GM12878 (cell line): ENCODE results near the gene TMUB2. TPM values are rescaled to one million over a fixed set of nuclear protein-coding genes. Genes with fewer than 3 reads are reported as not detected.
A peak's percentile ranks its signal among the peaks of the same experiment; 100 is the strongest.

Source experiments
- ATAC-seq: fragments of 200-7000 bp; cut with Tn5 transposase; 3 replicates; pipeline ENCODE4 v1.9.1; 2020; ENCODE audit warnings: mild to moderate bottlenecking, moderate library complexity
- BruUV-seq: library from RNA; stranded (reverse); fragments of 400-500 nt; replicated peaks from 2 replicates; lab custom pipeline; 2021; lab: Mats Ljungman, UMichigan
- CTCF ChIA-PET: fragments of 300-600 bp; sonication (Branson Sonifier 250); formaldehyde crosslinking; extraction: SDS; loops from one replicate; lab custom pipeline; 2021; ENCODE audit warnings: inconsistent platforms; lab: Yijun Ruan, JAX
- POLR2A ChIA-PET: fragments of 350-600 bp; formaldehyde crosslinking; extraction: SDS; loops from one replicate; lab custom pipeline; 2021; ENCODE audit warnings: inconsistent platforms; lab: Charles Lee
- RAD21 ChIA-PET: fragments of 300-600 bp; sonication (Branson Sonifier 250); formaldehyde crosslinking; loops from one replicate; lab custom pipeline; 2023; ENCODE audit warnings: antibody characterized with exemption; ENCODE audit not compliant: unreplicated experiment; lab: Charles Lee
- SMC1A ChIA-PET: fragments of 300-600 bp; sonication (Branson Sonifier 250); formaldehyde crosslinking; loops from one replicate; lab custom pipeline; 2023; ENCODE audit not compliant: unreplicated experiment, uncharacterized antibody; lab: Charles Lee
- DNase-seq: peaks from one replicate; pipeline ENCODE4 v3.0.0-alpha.2; 2011; ENCODE audit warnings: low read depth, low spot score
- FAIRE-seq: peaks from 3 replicates; lab custom pipeline; 2011; peaks lifted over from hg19 to GRCh38; lab: Jason Lieb, UNC
- H2AFZ ChIP-seq: 2 replicates; pipeline ENCODE4 v1.6.0; 2011; ENCODE audit warnings: low read depth, low read length, control low read depth; ENCODE audit not compliant: control insufficient read depth
- H3K27ac ChIP-seq: 2 replicates; pipeline ENCODE4 v1.5.1; 2011; ENCODE audit warnings: control low read depth; ENCODE audit not compliant: control insufficient read depth, insufficient read depth
- H3K27me3 ChIP-seq, 2 experiments: replicated peaks in 1 of 2; 2 replicates each; pipeline versions ENCODE4 v1.6.0 to v1.6.1; 2011; ENCODE audit warnings: low read length in 1 of 2; ENCODE audit not compliant: control insufficient read depth in 2 of 2, insufficient read depth in 2 of 2
- H3K36me3 ChIP-seq, 2 experiments: 2 replicates each; pipeline ENCODE4 v1.5.1; 2011; ENCODE audit warnings: low read length in 1 of 2; ENCODE audit not compliant: control insufficient read depth in 2 of 2, insufficient read depth in 2 of 2
- H3K4me1 ChIP-seq: 2 replicates; pipeline ENCODE4 v1.6.1; 2011; ENCODE audit warnings: mild to moderate bottlenecking, low read length, moderate library complexity, mixed read lengths; ENCODE audit not compliant: control insufficient read depth, insufficient read depth
- H3K4me2 ChIP-seq: 2 replicates; pipeline ENCODE4 v1.6.0; 2011; ENCODE audit warnings: control low read depth; ENCODE audit not compliant: control insufficient read depth, insufficient read depth
- H3K4me3 ChIP-seq: fragments of 200-600 bp; sonication (generic); 2 replicates; pipeline ENCODE4 v1.5.1; 2016
- H3K79me2 ChIP-seq: 2 replicates; pipeline ENCODE4 v1.6.0; 2011; ENCODE audit warnings: low read length; ENCODE audit not compliant: control insufficient read depth, insufficient read depth
- H3K9ac ChIP-seq: 2 replicates; pipeline ENCODE4 v1.8.0; 2011; ENCODE audit warnings: low read length, control low read depth, mixed read lengths; ENCODE audit not compliant: control insufficient read depth, insufficient read depth
- H3K9me3 ChIP-seq: replicated peaks from 3 replicates; pipeline ENCODE4 v1.5.1; 2011; ENCODE audit warnings: mild to moderate bottlenecking, low read length; ENCODE audit not compliant: control insufficient read depth, insufficient read depth
- H4K20me1 ChIP-seq: 2 replicates; pipeline ENCODE4 v1.6.0; 2011; ENCODE audit not compliant: control insufficient read depth, insufficient read depth
- BHLHE40 ChIP-seq, 2 experiments: fragments of 450-650 bp in 1 of 2; IDR thresholded peaks; 2 replicates each; pipeline ENCODE4 v1.6.1; 2011 to 2017; ENCODE audit warnings: low read depth in 2 of 2, borderline replicate concordance in 1 of 2, improper control_type of control experiment in 1 of 2, low read length in 1 of 2, mild to moderate bottlenecking in 1 of 2
- EED ChIP-seq: sonication (generic); IDR thresholded peaks from 2 replicates; pipeline ENCODE4 v1.6.1; 2016; ENCODE audit warnings: antibody characterized with exemption, low read depth
- MLLT1 ChIP-seq: fragments of 450-650 bp; IDR thresholded peaks from 2 replicates; pipeline ENCODE4 v1.6.1; 2016; ENCODE audit warnings: mild to moderate bottlenecking
- MTA3 ChIP-seq: IDR thresholded peaks from 2 replicates; pipeline ENCODE4 v1.6.1; 2012; ENCODE audit warnings: low read length, inconsistent platforms, borderline replicate concordance
- NR2F1 ChIP-seq: fragments of 450-650 bp; conservative IDR thresholded peaks from 2 replicates; pipeline ENCODE4 v1.6.1; 2017; ENCODE audit warnings: mild to moderate bottlenecking
- RELB ChIP-seq: fragments of 450-650 bp; IDR thresholded peaks from 2 replicates; pipeline ENCODE4 v1.6.1; 2017; ENCODE audit warnings: low read depth, mild to moderate bottlenecking, moderate library complexity
- RUNX3 ChIP-seq: IDR thresholded peaks from 2 replicates; pipeline ENCODE4 v1.6.1; 2012; ENCODE audit warnings: low read length, inconsistent platforms
- SMARCA5 ChIP-seq: fragments of 450-650 bp; IDR thresholded peaks from 2 replicates; pipeline ENCODE4 v1.6.1; 2017; ENCODE audit warnings: mild to moderate bottlenecking
- USF2 ChIP-seq: IDR thresholded peaks from 2 replicates; pipeline ENCODE4 v1.6.1; 2011; ENCODE audit warnings: low read depth, low read length, improper control_type of control experiment, borderline replicate concordance
- YY1 ChIP-seq: IDR thresholded peaks from 2 replicates; pipeline ENCODE4 v1.6.1; 2011; ENCODE audit warnings: low read depth, mild to moderate bottlenecking, low read length
- ZNF217 ChIP-seq: fragments of 450-650 bp; IDR thresholded peaks from 2 replicates; pipeline ENCODE4 v1.6.1; 2017; ENCODE audit warnings: antibody characterized with exemption, mild to moderate bottlenecking
- WGBS: methylation state at CpG from one replicate; pipeline ENCODE4 v1.1.6; 2016; ENCODE audit warnings: low lambda C conversion rate; ENCODE audit not compliant: insufficient replicate concordance, insufficient coverage; ENCODE audit errors: missing lambda C conversion rate; 5-methylcytosine and 5-hydroxymethylcytosine counted together
- in situ Hi-C: fragments of 300-500 bp; cut with MboI; formaldehyde crosslinking; loops from 9 replicates; pipeline ENCODE4 v1.14.3; 2018; ENCODE audit warnings: mixed read lengths
- intact Hi-C: fragments of 100-400 bp; cut with micrococcal nuclease; formaldehyde crosslinking; loops from one replicate; pipeline ENCODE4 v1.14.2; 2022; ENCODE audit not compliant: unreplicated experiment
- polyA plus RNA-seq, 11 experiments: library from polyadenylated mRNA; depleted of rRNA in 4 of 11; unstranded in 6 of 11; stranded (reverse) in 5 of 11; fragments of >200 nt; fragmentation: Nextera tagmentation in 4 of 11; fragmentation: Illumina TruSeq in 1 of 11; extraction: Ambion mirVana in 4 of 11; extraction: Trizol in 1 of 11; gene quantifications; 1 replicate in 1 of 11; 2 replicates in 10 of 11; pipeline versions ENCODE4 v1.2.1 to v1.2.3, GENCODE V29; 2011 to 2016; ENCODE audit warnings: inconsistent platforms in 2 of 11, missing spikeins in 2 of 11, low read depth in 1 of 11
- total RNA-seq, 4 experiments: library from RNA; depleted of rRNA in 3 of 4; stranded (reverse); fragments of >200 nt in 3 of 4; fragmentation: Illumina TruSeq in 1 of 4; extraction: Trizol in 1 of 4; gene quantifications; 2 replicates each; pipeline versions ENCODE4 v1.2.1 to v1.2.3, GENCODE V29; 2013 to 2021
- TF ChIP-seq, protein P1 (sequence below): fragments of 450-650 bp; IDR thresholded peaks from 2 replicates; pipeline ENCODE4 v1.6.1; 2017; ENCODE audit warnings: borderline replicate concordance
- TF ChIP-seq, protein P2 (sequence below): IDR thresholded peaks from 2 replicates; pipeline ENCODE4 v1.6.1; 2012; ENCODE audit warnings: improper control_type of control experiment, low read depth, low read length; ENCODE audit not compliant: insufficient replicate concordance

Gene TMUB2
- total and polyA plus RNA-seq, 10 of the 15 experiments (the other 5 are each of a cell fraction or from before 2014, with no cell fraction given), result 4.3 to 34.0 (median 20.0) TPM

GRCh38 chr17:44221862-44222111, 35.0 kb downstream of the TMUB2 start:
- DNase-seq (no peak), FAIRE-seq (no peak), ATAC-seq (no peak)
- intact Hi-C loops (loop anchor here (2.0 kb wide), 1 partner anchor 23 kb away; no protein-coding TSS in a partner anchor), in situ Hi-C loops (loop anchor here (25.0 kb wide), 1 partner anchor 291 kb away; the partner anchor contains the start of gene GPATCH8)
- Histone ChIP-seq H3K36me3 (no peaks in the 10 kb centered on the region), H3K9ac (peak overlapping the region; percentile 88), H3K4me3 (peak overlapping the region; percentile 98), H3K27me3 (no peaks in the 10 kb centered on the region), H3K79me2 (peaks cover 50% of the 10 kb centered on the region), H2AFZ (peak overlapping the region; percentile 72), H3K9me3 (no peaks in the 10 kb centered on the region), H3K4me1 (peaks cover 4% of the 10 kb centered on the region), H3K4me2 (peak overlapping the region; percentile 93), H4K20me1 (no peaks in the 10 kb centered on the region), H3K27ac (peak overlapping the region; percentile 89)
- ChIA-PET SMC1A (interaction anchor here (0.8 to 1.9 kb wide), 8 partner anchors 9 to 124 kb away, joined by 3 to 8 read pairs (median 4); partner anchors contain the start of gene GRN), RAD21 (interaction anchor here (0.6 to 2.8 kb wide), 16 partner anchors 9 to 124 kb away, joined by 3 to 16 read pairs (median 4); partner anchors contain the start of genes GRN, SLC25A39 and TMUB2), POLR2A (interaction anchor here (0.6 to 2.1 kb wide), 15 partner anchors 12 to 150 kb away, joined by 3 to 26 read pairs (median 5); partner anchors contain the start of genes GRN, SLC25A39 and TMUB2), CTCF (interaction anchor here (0.6 to 2.9 kb wide), 16 partner anchors 9 to 177 kb away, joined by 3 to 19 read pairs (median 6); partner anchors contain the start of genes GRN and TMUB2)
- BruUV-seq, result TSS peak; percentile 68
- 0% methylated on average over 14 of the region's 17 CpGs for WGBS
- TF ChIP-seq BHLHE40 (IDR thresholded peaks at IDR 0.05; ENCODE audit: borderline replicate concordance in 1 of 2, low read depth in 2 of 2, low read length in 1 of 2), result no peak
- no peak for TF ChIP-seq MTA3
- no peak for TF ChIP-seq ZNF217
- 0 out of 2 replicates have a peak, but pooled peaks have one; percentile 15 for TF ChIP-seq RELB
- TF ChIP-seq RUNX3, result 0 out of 2 replicates have a peak, but pooled peaks have one; percentile 0
- TF ChIP-seq, protein P1, sequence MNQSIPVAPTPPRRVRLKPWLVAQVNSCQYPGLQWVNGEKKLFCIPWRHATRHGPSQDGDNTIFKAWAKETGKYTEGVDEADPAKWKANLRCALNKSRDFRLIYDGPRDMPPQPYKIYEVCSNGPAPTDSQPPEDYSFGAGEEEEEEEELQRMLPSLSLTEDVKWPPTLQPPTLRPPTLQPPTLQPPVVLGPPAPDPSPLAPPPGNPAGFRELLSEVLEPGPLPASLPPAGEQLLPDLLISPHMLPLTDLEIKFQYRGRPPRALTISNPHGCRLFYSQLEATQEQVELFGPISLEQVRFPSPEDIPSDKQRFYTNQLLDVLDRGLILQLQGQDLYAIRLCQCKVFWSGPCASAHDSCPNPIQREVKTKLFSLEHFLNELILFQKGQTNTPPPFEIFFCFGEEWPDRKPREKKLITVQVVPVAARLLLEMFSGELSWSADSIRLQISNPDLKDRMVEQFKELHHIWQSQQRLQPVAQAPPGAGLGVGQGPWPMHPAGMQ, result no peak
- TF ChIP-seq EED, result no peak
- TF ChIP-seq USF2, result no peak
- no peak for TF ChIP-seq NR2F1
- TF ChIP-seq MLLT1, result 0 out of 2 replicates have a peak, but pooled peaks have one; percentile 2
- TF ChIP-seq SMARCA5, result 0 out of 2 replicates have a peak, but pooled peaks have one; percentile 7
- TF ChIP-seq, protein P2, sequence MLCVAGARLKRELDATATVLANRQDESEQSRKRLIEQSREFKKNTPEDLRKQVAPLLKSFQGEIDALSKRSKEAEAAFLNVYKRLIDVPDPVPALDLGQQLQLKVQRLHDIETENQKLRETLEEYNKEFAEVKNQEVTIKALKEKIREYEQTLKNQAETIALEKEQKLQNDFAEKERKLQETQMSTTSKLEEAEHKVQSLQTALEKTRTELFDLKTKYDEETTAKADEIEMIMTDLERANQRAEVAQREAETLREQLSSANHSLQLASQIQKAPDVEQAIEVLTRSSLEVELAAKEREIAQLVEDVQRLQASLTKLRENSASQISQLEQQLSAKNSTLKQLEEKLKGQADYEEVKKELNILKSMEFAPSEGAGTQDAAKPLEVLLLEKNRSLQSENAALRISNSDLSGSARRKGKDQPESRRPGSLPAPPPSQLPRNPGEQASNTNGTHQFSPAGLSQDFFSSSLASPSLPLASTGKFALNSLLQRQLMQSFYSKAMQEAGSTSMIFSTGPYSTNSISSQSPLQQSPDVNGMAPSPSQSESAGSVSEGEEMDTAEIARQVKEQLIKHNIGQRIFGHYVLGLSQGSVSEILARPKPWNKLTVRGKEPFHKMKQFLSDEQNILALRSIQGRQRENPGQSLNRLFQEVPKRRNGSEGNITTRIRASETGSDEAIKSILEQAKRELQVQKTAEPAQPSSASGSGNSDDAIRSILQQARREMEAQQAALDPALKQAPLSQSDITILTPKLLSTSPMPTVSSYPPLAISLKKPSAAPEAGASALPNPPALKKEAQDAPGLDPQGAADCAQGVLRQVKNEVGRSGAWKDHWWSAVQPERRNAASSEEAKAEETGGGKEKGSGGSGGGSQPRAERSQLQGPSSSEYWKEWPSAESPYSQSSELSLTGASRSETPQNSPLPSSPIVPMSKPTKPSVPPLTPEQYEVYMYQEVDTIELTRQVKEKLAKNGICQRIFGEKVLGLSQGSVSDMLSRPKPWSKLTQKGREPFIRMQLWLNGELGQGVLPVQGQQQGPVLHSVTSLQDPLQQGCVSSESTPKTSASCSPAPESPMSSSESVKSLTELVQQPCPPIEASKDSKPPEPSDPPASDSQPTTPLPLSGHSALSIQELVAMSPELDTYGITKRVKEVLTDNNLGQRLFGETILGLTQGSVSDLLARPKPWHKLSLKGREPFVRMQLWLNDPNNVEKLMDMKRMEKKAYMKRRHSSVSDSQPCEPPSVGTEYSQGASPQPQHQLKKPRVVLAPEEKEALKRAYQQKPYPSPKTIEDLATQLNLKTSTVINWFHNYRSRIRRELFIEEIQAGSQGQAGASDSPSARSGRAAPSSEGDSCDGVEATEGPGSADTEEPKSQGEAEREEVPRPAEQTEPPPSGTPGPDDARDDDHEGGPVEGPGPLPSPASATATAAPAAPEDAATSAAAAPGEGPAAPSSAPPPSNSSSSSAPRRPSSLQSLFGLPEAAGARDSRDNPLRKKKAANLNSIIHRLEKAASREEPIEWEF, result no peak
- no peak for TF ChIP-seq YY1
